Common myeloid progenitor, CD34-positive (primary cell): ENCODE data around the gene SPNS2.

ENCODE experiments used
- CTCF ChIA-PET: fragments of 350-600 bp; sonication (Branson Sonifier 250); formaldehyde crosslinking; loops from one replicate; lab custom pipeline; 2021; ENCODE audit warnings: antibody characterized with exemption; lab: Charles Lee
- POLR2A ChIA-PET: fragments of 350-600 bp; sonication (Branson Sonifier 250); formaldehyde crosslinking; loops from one replicate; lab custom pipeline; 2021; ENCODE audit warnings: antibody characterized with exemption; lab: Charles Lee
- DNase-seq, 3 donors: peaks; one replicate each; pipeline versions ENCODE4 v3.0.0 to v3.0.0-alpha.2; 2013
- H3K27ac ChIP-seq, 2 experiments: 1 replicate in 1 of 2; 2 replicates in 1 of 2; pipeline ENCODE4 v1.7.0; 2013; ENCODE audit warnings: inconsistent platforms in 2 of 2, low read length in 2 of 2, mild to moderate bottlenecking in 2 of 2, low read depth in 1 of 2, moderate library complexity in 1 of 2; ENCODE audit not compliant: severe bottlenecking in 2 of 2, insufficient read depth in 1 of 2, poor library complexity in 1 of 2
- H3K27me3 ChIP-seq, 5 experiments: replicated peaks in 2 of 5; 1 replicate in 3 of 5; 2 replicates in 2 of 5; pipeline versions ENCODE4 v1.6.1 to v1.7.0; 2013; ENCODE audit warnings: low read length in 4 of 5, mild to moderate bottlenecking in 2 of 5, moderate library complexity in 2 of 5, inconsistent platforms in 1 of 5; ENCODE audit not compliant: insufficient read depth in 5 of 5, control insufficient read depth in 4 of 5
- H3K36me3 ChIP-seq, 4 experiments: 1 replicate in 2 of 4; 2 replicates in 2 of 4; pipeline versions ENCODE4 v1.6.1 to v1.7.0; 2013; ENCODE audit warnings: low read length in 3 of 4, control low read depth in 1 of 4, mild to moderate bottlenecking in 1 of 4; ENCODE audit not compliant: control insufficient read depth in 4 of 4, insufficient read depth in 4 of 4
- H3K4me1 ChIP-seq, 4 experiments: 1 replicate in 3 of 4; 2 replicates in 1 of 4; pipeline versions ENCODE4 v1.6.1 to v1.7.1; 2013; ENCODE audit warnings: low read length in 3 of 4, mild to moderate bottlenecking in 3 of 4, control low read depth in 1 of 4, inconsistent platforms in 1 of 4, moderate library complexity in 1 of 4; ENCODE audit not compliant: control insufficient read depth in 4 of 4, insufficient read depth in 4 of 4; ENCODE audit errors: control extremely low read depth in 1 of 4
- H3K4me3 ChIP-seq, 7 experiments: 1 replicate in 4 of 7; 2 replicates in 3 of 7; pipeline versions ENCODE4 v1.5.1 to v1.7.0; 2013; ENCODE audit warnings: mild to moderate bottlenecking in 7 of 7, low read length in 6 of 7, moderate library complexity in 6 of 7, inconsistent platforms in 2 of 7, low read depth in 2 of 7, control low read depth in 1 of 7; ENCODE audit not compliant: insufficient read depth in 4 of 7, control insufficient read depth in 1 of 7; ENCODE audit errors: extremely low read depth in 1 of 7
- H3K9me3 ChIP-seq, 5 experiments: 1 replicate in 4 of 5; 2 replicates in 1 of 5; pipeline versions ENCODE4 v1.6.1 to v1.7.1; 2013; ENCODE audit warnings: low read length in 4 of 5, mild to moderate bottlenecking in 2 of 5, inconsistent platforms in 1 of 5, low read depth in 1 of 5, moderate library complexity in 1 of 5; ENCODE audit not compliant: control insufficient read depth in 4 of 5, insufficient read depth in 2 of 5; ENCODE audit errors: control extremely low read depth in 1 of 5
- WGBS: methylation state at CpG from one replicate; pipeline ENCODE4 v1.1.5; 2013; ENCODE audit not compliant: insufficient coverage; 5-methylcytosine and 5-hydroxymethylcytosine counted together

The SPNS2 gene

GRCh38 chr17:4519361-4519788 lies 20.7 kb downstream of the SPNS2 start:
- WGBS = 93% methylated on average over 10 of the region's 14 CpGs
- peaks cover 0 to 7% (median 0%) of the 10 kb centered on the region in 4 experiments for H3K4me1 ChIP-seq
- no peak for DNase-seq
- no peaks in the 10 kb centered on the region for H3K27me3 ChIP-seq
- peaks cover 7 to 72% (median 42%) of the 10 kb centered on the region in 4 experiments for H3K36me3 ChIP-seq
- H3K4me3 ChIP-seq = no peak overlapping the region
- no peak overlapping the region for H3K27ac ChIP-seq
- ChIA-PET POLR2A (no interaction called here), CTCF (interaction anchor here (1.0 to 1.5 kb wide), 3 partner anchors 11 to 22 kb away, joined by 3 to 4 read pairs (median 4); no protein-coding TSS in a partner anchor)
- no peaks in the 10 kb centered on the region for H3K9me3 ChIP-seq

GRCh38 chr17:4520060-4520893 lies 21.6 kb downstream of the SPNS2 start:
- Histone ChIP-seq H3K4me1 (peaks cover 0 to 7% (median 0%) of the 10 kb centered on the region in 4 experiments), H3K27me3 (no peaks in the 10 kb centered on the region), H3K4me3 (no peak overlapping the region), H3K27ac (no peak overlapping the region), H3K36me3 (peaks cover 7 to 74% (median 43%) of the 10 kb centered on the region in 4 experiments), H3K9me3 (no peaks in the 10 kb centered on the region)
- CTCF ChIA-PET = interaction anchor here (1.0 to 1.5 kb wide), 3 partner anchors 12 to 23 kb away, joined by 3 to 4 read pairs (median 4); no protein-coding TSS in a partner anchor
- POLR2A ChIA-PET = no interaction called here
- no peak for DNase-seq
- WGBS = 89% methylated on average over 10 of the region's 19 CpGs

- DNase-seq = no peak
- ChIA-PET CTCF (interaction anchor here (1.0 to 1.6 kb wide), 3 partner anchors 13 to 100 kb away, joined by 3 to 6 read pairs (median 4); no protein-coding TSS in a partner anchor), POLR2A (no interaction called here)
- Histone ChIP-seq H3K4me3 (no peak overlapping the region), H3K36me3 (peaks cover 4 to 75% (median 44%) of the 10 kb centered on the region in 4 experiments), H3K4me1 (peaks cover 0 to 7% (median 0%) of the 10 kb centered on the region in 4 experiments), H3K27me3 (no peaks in the 10 kb centered on the region), H3K9me3 (no peaks in the 10 kb centered on the region), H3K27ac (no peak overlapping the region)
- WGBS = 96% methylated on average over 4 of the region's 8 CpGs
Observed at GRCh38 chr17:4520894-4521600, 22.4 kb downstream of the SPNS2 start.

GRCh38 chr17:4522661-4523060 lies 24.0 kb downstream of the SPNS2 start:
- no peak overlapping the region for H3K27ac ChIP-seq
- DNase-seq = no peak
- no peaks in the 10 kb centered on the region for H3K9me3 ChIP-seq
- peaks cover 0 to 7% (median 0%) of the 10 kb centered on the region in 4 experiments for H3K4me1 ChIP-seq
- POLR2A ChIA-PET = no interaction called here
- WGBS = 94% methylated on average over 6 of the region's 6 CpGs
- no peaks in the 10 kb centered on the region for H3K27me3 ChIP-seq
- no peak overlapping the region for H3K4me3 ChIP-seq
- CTCF ChIA-PET = interaction anchor here (1.2 to 1.6 kb wide), 3 partner anchors 9 to 43 kb away, joined by 4 to 6 read pairs (median 4); no protein-coding TSS in a partner anchor
- H3K36me3 ChIP-seq = peaks cover 2 to 68% (median 43%) of the 10 kb centered on the region in 4 experiments

- Histone ChIP-seq H3K9me3 (no peaks in the 10 kb centered on the region), H3K4me1 (peaks cover 0 to under 1% (median 0%) of the 10 kb centered on the region in 4 experiments), H3K36me3 (peaks cover 2 to 70% (median 41%) of the 10 kb centered on the region in 4 experiments), H3K4me3 (no peak overlapping the region), H3K27ac (no peak overlapping the region), H3K27me3 (no peaks in the 10 kb centered on the region)
- POLR2A ChIA-PET = no interaction called here
- no peak for DNase-seq
- 100% methylated on average over 2 of the region's 8 CpGs for WGBS
- CTCF ChIA-PET = interaction anchor here (1.0 to 1.6 kb wide), 2 partner anchors 14 to 23 kb away, joined by 3 to 6 read pairs; no protein-coding TSS in a partner anchor
Observed at GRCh38 chr17:4523946-4524345, 25.3 kb downstream of the SPNS2 start.

- H3K9me3 ChIP-seq = no peaks in the 10 kb centered on the region
- H3K4me1 ChIP-seq = peaks cover 0 to 4% (median 2%) of the 10 kb centered on the region in 4 experiments
- 88% methylated on average over 11 of the region's 11 CpGs for WGBS
- ChIA-PET POLR2A (no interaction called here), CTCF (interaction anchor here (0.6 to 2.1 kb wide), 6 partner anchors 9 to 442 kb away, joined by 3 to 9 read pairs (median 5); no protein-coding TSS in a partner anchor)
- H3K27me3 ChIP-seq = no peaks in the 10 kb centered on the region
- peaks cover 2 to 66% (median 40%) of the 10 kb centered on the region in 4 experiments for H3K36me3 ChIP-seq
- no peak overlapping the region for H3K27ac ChIP-seq
- H3K4me3 ChIP-seq = no peak overlapping the region
- DNase-seq = no peak
Observed at GRCh38 chr17:4525691-4526397, 27.2 kb downstream of the SPNS2 start.
